GM21381 (cell line): Measurements from ENCODE around the gene EGFL7.

Experiments used
- ATAC-seq: cut with Tn5 transposase; IDR thresholded peaks from one replicate; pipeline ENCODE4 v1.9.1; 2021; ENCODE audit warnings: mild to moderate bottlenecking, moderate library complexity; ENCODE audit not compliant: unreplicated experiment

Gene EGFL7

DNA sequence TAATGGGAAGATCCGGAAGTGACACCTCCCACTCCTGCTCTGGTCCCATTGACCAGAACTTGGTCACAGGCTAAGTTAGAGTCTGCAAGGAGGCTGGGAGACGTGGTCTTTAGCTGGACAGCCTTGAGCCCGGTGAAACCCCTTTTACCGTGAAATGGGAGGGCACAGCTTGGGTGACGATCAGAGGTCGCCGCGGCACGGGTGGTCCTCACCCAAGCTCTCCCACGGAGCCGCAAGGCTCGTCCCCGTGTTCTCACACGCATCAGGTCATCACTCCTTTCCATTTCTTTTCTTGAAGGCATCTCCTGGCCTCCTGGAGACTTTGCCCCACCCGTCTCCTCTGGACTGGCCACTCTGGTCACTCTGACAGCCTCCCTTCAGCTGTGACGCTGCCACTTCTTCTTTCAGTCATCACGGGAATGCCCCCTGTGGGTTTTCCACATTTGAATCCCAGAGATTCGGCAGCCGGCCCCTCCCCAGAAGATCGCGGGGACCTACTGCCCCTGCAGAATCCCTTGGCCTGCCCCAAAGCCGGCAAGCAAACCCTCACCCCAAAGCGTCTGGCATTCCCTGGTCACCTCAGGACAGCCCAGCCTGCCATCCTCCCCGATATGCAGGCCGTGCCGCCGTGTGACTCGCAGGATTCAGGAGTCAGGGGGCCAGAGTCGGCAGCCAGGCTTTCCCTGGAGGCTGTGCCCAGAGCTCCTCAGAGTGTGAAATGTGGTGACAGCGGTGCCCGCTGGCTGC, 18.9 kb upstream of the EGFL7 start:
- no peak for ATAC-seq

DNA sequence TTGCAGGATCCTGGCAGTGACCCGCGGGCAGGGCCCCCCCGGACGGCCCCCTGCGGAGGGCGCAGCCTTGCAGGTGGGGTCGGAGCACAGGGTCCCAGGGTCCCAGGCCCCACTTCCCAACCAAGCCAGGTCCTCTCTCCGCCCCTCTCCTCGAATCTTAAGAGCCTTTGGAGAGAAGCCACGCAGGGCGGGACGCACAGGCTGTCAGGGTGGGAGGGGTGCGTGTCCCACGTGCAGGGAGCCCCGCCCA, 18.4 kb upstream of the EGFL7 start:
- ATAC-seq: no peak

GRCh38 chr9:136644593-136645351, 17.9 kb upstream of the EGFL7 start:
- no peak for ATAC-seq

GRCh38 chr9:136645352-136645902, 17.3 kb upstream of the EGFL7 start:
- no peak for ATAC-seq

GRCh38 chr9:136645903-136646754, 16.6 kb upstream of the EGFL7 start:
- ATAC-seq: no peak

DNA sequence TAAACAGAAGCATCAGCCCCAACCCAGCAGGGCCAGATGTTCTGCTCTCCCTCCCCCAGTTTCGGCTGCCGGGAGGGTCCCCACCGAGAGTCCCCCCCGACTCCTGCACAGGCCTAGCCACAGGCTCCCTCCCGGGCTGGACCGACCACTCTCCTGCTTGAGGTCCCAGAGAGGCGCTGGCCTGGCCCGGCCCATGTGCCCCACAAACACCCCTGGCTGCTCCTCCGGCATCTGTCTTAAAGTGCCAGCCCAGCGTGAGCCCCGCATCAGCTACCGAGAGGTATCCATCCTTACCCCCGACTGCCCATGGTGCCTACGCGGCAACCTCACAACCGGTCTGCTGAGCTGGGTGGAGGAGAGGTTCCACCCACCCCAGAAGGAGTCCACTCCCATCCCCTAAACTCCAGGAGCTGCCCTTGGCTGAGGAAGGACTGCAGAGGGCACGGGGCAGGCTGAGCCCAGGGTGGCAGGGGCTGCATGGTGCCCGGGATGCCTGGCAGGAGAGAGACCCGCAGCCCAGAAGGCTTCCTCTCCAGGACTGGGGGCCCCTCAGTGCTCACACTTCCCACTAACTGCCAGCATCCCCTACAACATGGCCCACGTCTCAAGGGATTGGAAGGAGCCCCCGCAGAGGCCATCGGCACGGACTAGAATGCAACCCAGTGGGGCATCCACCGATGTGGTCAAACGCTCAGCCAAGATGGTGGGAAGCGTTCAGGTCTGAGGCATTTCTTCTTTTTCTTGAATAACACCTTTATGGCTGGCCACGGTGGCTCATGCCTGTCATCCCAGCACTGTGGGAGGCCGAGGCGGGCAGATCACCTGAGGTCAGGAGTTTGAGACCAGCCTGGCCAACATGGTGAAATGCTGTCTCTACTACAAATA, 15.6 kb upstream of the EGFL7 start:
- no peak for ATAC-seq

- ATAC-seq: no peak
These were observed 14.0 kb upstream of the EGFL7 start for GRCh38 chr9:136648751-136649150.

GRCh38 chr9:136650021-136650420, 12.7 kb upstream of the EGFL7 start:
- ATAC-seq: no peak

DNA sequence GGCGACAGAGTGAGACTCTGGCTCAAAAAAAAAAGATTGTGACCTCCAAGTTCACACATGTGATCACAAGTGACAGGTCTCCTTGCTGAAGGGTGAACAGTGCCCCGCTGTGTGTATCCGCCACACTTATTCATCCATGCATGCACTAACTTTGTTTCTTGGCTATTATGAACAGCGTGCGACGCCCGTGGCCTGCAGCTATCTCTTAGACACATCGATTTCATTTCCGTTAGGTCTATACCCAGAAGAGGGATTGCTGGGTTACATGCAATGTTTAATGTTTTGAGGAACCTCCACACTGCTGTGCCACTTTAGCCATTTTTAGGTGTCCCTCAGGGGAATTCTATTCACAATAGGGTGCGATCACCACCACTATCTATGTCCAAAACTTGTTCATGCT, 12.1 kb upstream of the EGFL7 start:
- no peak for ATAC-seq

- ATAC-seq: no peak
These were observed 10.9 kb upstream of the EGFL7 start for GRCh38 chr9:136651860-136652259.

DNA sequence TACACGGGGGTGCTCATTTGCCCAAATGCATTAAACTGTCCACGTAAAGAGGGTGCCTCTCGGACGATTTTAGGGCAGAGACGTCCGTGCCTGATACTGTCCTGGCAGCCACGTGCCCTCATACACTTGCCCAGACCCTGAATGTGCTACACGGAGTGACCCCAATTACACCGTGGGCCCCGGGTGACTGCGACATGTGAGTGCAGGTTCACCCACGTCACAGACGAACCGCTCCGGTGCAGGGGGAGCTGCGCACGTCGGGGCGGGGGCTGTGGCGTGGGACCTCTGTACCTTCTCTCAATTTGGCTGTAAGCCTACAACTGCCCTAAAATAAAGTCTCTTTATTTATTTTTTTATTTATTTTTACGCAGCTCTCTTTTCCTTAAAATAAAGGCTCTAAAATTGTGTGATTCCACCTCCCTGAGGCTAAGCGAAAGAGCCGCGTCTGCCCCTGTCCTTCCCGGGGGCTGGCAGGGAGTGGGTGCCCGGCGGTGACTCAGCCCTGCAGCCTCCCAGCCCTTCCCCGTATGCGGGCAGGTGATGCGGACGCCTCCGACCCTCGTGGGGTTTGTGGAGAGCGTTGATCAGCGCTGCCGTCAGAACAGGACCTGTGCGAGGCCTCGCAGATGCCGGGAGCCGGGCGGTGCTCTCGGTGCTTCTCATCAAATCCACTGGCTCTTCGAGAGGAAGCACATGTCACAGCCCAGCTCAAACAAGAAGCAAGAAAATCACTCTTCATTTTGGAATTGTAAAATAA, 9.2 kb upstream of the EGFL7 start:
- no peak for ATAC-seq

GRCh38 chr9:136654820-136655535, 7.7 kb upstream of the EGFL7 start:
- ATAC-seq: no peak

DNA sequence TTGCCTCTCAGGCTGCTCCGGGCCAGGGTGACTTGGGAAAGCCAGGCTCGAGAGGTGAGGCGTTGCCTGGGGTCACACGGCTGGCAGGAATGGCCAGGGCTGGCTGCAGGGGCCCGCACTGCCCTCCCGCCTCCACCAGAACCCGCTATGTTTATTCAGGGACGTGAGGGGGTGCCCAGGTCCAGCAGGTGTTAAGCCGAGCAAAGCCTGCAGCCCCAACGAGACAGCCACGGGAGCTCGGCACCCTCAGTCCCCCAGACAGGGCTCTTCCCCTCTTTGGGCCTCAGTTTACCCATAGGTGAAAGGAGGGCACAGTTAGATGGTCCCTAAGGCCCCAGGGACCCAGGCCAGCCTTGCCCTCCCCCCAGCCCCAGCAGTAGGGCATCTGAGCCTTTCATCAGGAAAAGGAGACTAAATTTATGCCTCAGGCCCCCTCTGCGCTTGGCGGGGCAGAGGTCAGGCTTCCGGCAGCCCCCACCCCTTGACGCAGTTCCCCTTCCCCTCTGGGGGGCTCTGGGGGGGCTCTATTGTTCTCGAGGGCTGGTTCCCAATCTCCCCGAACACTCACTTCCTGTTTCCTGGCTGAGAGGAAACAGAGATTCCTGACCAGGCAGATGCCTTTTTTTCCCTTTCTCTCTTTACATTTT, 7.1 kb upstream of the EGFL7 start:
- ATAC-seq: no peak

GRCh38 chr9:136656183-136656738, 6.5 kb upstream of the EGFL7 start:
- ATAC-seq: no peak

- no peak for ATAC-seq
These were observed 5.7 kb upstream of the EGFL7 start for GRCh38 chr9:136656795-136657611.

- ATAC-seq: no peak
These were observed 4.5 kb upstream of the EGFL7 start for GRCh38 chr9:136657974-136658848.
